Measurements from ENCODE around the gene FLOT2. TPM values are rescaled to one million over a fixed set of nuclear protein-coding genes. Genes with fewer than 3 reads are reported as not detected.
A peak's percentile ranks its signal among the peaks of the same experiment; 100 is the strongest.

The FLOT2 gene
- total RNA-seq, 1 experiment from 2014 or later: 118 TPM

GRCh38 chr17:28916302-28916934, 18.9 kb upstream of the FLOT2 start:
- CTCF ChIA-PET: interaction anchor here (1.0 to 1.3 kb wide), 2 partner anchors 190 to 201 kb away, joined by 3 to 4 read pairs; no protein-coding TSS in a partner anchor

GRCh38 chr17:28912938-28913333, 15.4 kb upstream of the FLOT2 start:
- H3K36me3 ChIP-seq (ENCODE audit: low read depth): peaks cover 66% of the 10 kb centered on the region
- no peak overlapping the region for H3K4me3 ChIP-seq
- BruUV-seq (replicated peaks): no TSS peak
- POLR2A ChIA-PET (ENCODE audit: unreplicated experiment): interaction anchor here (0.6 kb wide), 1 partner anchor 193 kb away, joined by 4 read pairs; the partner anchor contains the start of gene RPL23A
- intact Hi-C loops (cut with micrococcal nuclease; ENCODE audit: unreplicated experiment): no loop called here
- DNase-seq: no peak
- H3K4me2 ChIP-seq: no peak overlapping the region
- no peaks in the 10 kb centered on the region for H3K9me2 ChIP-seq (ENCODE audit: insufficient read depth)
- no peaks in the 10 kb centered on the region for H3K9me3 ChIP-seq (ENCODE audit: insufficient read depth, low read depth)
- no peaks in the 10 kb centered on the region for H4K20me1 ChIP-seq (ENCODE audit: insufficient read depth)
- no peaks in the 10 kb centered on the region for H3K27me3 ChIP-seq (ENCODE audit: insufficient read depth, low read depth)
- no peak for TF ChIP-seq CTCF (conservative IDR thresholded peaks at IDR 0.05)
- TF ChIP-seq EZH2 (IDR thresholded peaks at IDR 0.05; ENCODE audit: low read depth): no peak
- no peaks in the 10 kb centered on the region for H3K79me2 ChIP-seq (ENCODE audit: low read depth)
- no peaks in the 10 kb centered on the region for H3K4me1 ChIP-seq (replicated peaks; ENCODE audit: insufficient read depth)
- peaks cover 37% of the 10 kb centered on the region; the same call in 1 of the 2 replicates for H3F3A ChIP-seq (ENCODE audit: insufficient read depth, low read depth)
- CTCF ChIA-PET: no interaction called here
- H2AFZ ChIP-seq: no peak overlapping the region
- no peak overlapping the region for H3K27ac ChIP-seq

More at GRCh38 chr17:28916302-28916934, 18.9 kb upstream of the FLOT2 start:
- DNase-seq: peak in 1 of 2 experiments; percentile 16
- no TSS peak for BruUV-seq (replicated peaks)
- intact Hi-C loops (cut with micrococcal nuclease; ENCODE audit: unreplicated experiment): no loop called here
- Histone ChIP-seq H2AFZ (no peak overlapping the region), H3F3A (ENCODE audit: insufficient read depth, low read depth) (peaks cover 45% of the 10 kb centered on the region; the same call in 1 of the 2 replicates), H3K36me3 (ENCODE audit: low read depth) (peaks cover 84% of the 10 kb centered on the region), H3K9me3 (ENCODE audit: insufficient read depth, low read depth) (no peaks in the 10 kb centered on the region), H3K9me2 (ENCODE audit: insufficient read depth) (no peaks in the 10 kb centered on the region), H3K4me3 (no peak overlapping the region), H3K27ac (no peak overlapping the region), H3K27me3 (ENCODE audit: insufficient read depth, low read depth) (no peaks in the 10 kb centered on the region), H3K79me2 (ENCODE audit: low read depth) (peaks cover under 1% of the 10 kb centered on the region; the same call in 1 of the 2 replicates), H3K4me2 (no peak overlapping the region), H3K4me1 (replicated peaks; ENCODE audit: insufficient read depth) (no peaks in the 10 kb centered on the region), H4K20me1 (ENCODE audit: insufficient read depth) (peaks cover 9% of the 10 kb centered on the region; the same call in 1 of the 2 replicates)
- POLR2A ChIA-PET (ENCODE audit: unreplicated experiment): no interaction called here
- peak; percentile 77 for TF ChIP-seq CTCF (conservative IDR thresholded peaks at IDR 0.05)
- no peak for TF ChIP-seq EZH2 (IDR thresholded peaks at IDR 0.05; ENCODE audit: low read depth)

GRCh38 chr17:28912281-28912937, 14.9 kb upstream of the FLOT2 start:
- H3K27me3 ChIP-seq (ENCODE audit: insufficient read depth, low read depth): no peaks in the 10 kb centered on the region
- no peaks in the 10 kb centered on the region for H3K4me1 ChIP-seq (replicated peaks; ENCODE audit: insufficient read depth)
- no peak overlapping the region for H3K4me3 ChIP-seq
- no TSS peak for BruUV-seq (replicated peaks)
- TF ChIP-seq CTCF (conservative IDR thresholded peaks at IDR 0.05): no peak; the same call in 1 of the 2 replicates
- no peak overlapping the region for H2AFZ ChIP-seq
- no peak overlapping the region for H3K4me2 ChIP-seq
- intact Hi-C loops (cut with micrococcal nuclease; ENCODE audit: unreplicated experiment): no loop called here
- POLR2A ChIA-PET (ENCODE audit: unreplicated experiment): interaction anchor here (0.6 kb wide), 1 partner anchor 193 kb away, joined by 4 read pairs; the partner anchor contains the start of gene RPL23A
- H3K27ac ChIP-seq: no peak overlapping the region
- H3K9me2 ChIP-seq (ENCODE audit: insufficient read depth): no peaks in the 10 kb centered on the region
- CTCF ChIA-PET: no interaction called here
- DNase-seq: no peak
- H4K20me1 ChIP-seq (ENCODE audit: insufficient read depth): no peaks in the 10 kb centered on the region
- H3K9me3 ChIP-seq (ENCODE audit: insufficient read depth, low read depth): no peaks in the 10 kb centered on the region
- H3K36me3 ChIP-seq (ENCODE audit: low read depth): peaks cover 61% of the 10 kb centered on the region
- H3F3A ChIP-seq (ENCODE audit: insufficient read depth, low read depth): peaks cover 39% of the 10 kb centered on the region; the same call in 1 of the 2 replicates
- H3K79me2 ChIP-seq (ENCODE audit: low read depth): no peaks in the 10 kb centered on the region

Measured in PC-9 (cell line).